Activated CD4-positive, alpha-beta T cell treated with anti-CD3 and anti-CD28 coated beads, Interleukin-2, amount 50 U/mL, for 24 hours (primary cell): Measurements from ENCODE around the gene CDH4.
"Not testable (repeated sequence)": the region's sequence is repeated elsewhere in the genome, so short reads cannot be mapped to it uniquely, and the experiment has no call there.

Source experiments
- DNase-seq, 2 donors: peaks; one replicate each; pipeline ENCODE4 v3.0.0-alpha.2; 2020; ENCODE audit warnings: low read depth in 1 of 2, low spot score in 1 of 2

Gene CDH4

GRCh38 chr20:61385296-61385695, 133.2 kb downstream of the CDH4 start:
- DNase-seq: no peak

- no peak for DNase-seq
Measured at GRCh38 chr20:61385731-61386130, 133.7 kb downstream of the CDH4 start.

GRCh38 chr20:61387204-61387953, 135.3 kb downstream of the CDH4 start:
- DNase-seq: no peak

GRCh38 chr20:61387954-61388348, 135.9 kb downstream of the CDH4 start:
- no peak for DNase-seq

GRCh38 chr20:61389077-61389476, 137.0 kb downstream of the CDH4 start:
- DNase-seq: no peak

- DNase-seq: no peak
Measured at GRCh38 chr20:61391185-61391584, 139.1 kb downstream of the CDH4 start.

GRCh38 chr20:61391812-61392520, 139.9 kb downstream of the CDH4 start:
- no peak for DNase-seq

- no peak for DNase-seq
Measured at GRCh38 chr20:61394088-61394799, 142.2 kb downstream of the CDH4 start.

GRCh38 chr20:61396262-61396848, 144.3 kb downstream of the CDH4 start:
- no peak for DNase-seq

- no peak for DNase-seq
Measured at GRCh38 chr20:61397146-61397545, 145.1 kb downstream of the CDH4 start.

- DNase-seq: no peak
Measured at GRCh38 chr20:61397790-61398189, 145.7 kb downstream of the CDH4 start.

GRCh38 chr20:61399433-61399832, 147.4 kb downstream of the CDH4 start:
- DNase-seq: no peak

GRCh38 chr20:61400499-61400898, 148.4 kb downstream of the CDH4 start:
- DNase-seq: no peak

GRCh38 chr20:61404303-61404702, 152.2 kb downstream of the CDH4 start:
- DNase-seq: no peak

GRCh38 chr20:61405007-61405406, 152.9 kb downstream of the CDH4 start:
- DNase-seq: no peak

GRCh38 chr20:61406773-61407172, 154.7 kb downstream of the CDH4 start:
- not testable (repeated sequence) for DNase-seq

GRCh38 chr20:61407561-61407960, 155.5 kb downstream of the CDH4 start:
- no peak for DNase-seq

- DNase-seq: no peak
Measured at GRCh38 chr20:61408951-61409740, 157.1 kb downstream of the CDH4 start.

GRCh38 chr20:61411743-61412142, 159.7 kb downstream of the CDH4 start:
- DNase-seq: no peak

GRCh38 chr20:61413752-61414151, 161.7 kb downstream of the CDH4 start:
- DNase-seq: no peak

- DNase-seq: no peak
Measured at GRCh38 chr20:61414455-61414991, 162.5 kb downstream of the CDH4 start.
